Measurements from ENCODE around the gene CDC42.
A peak's percentile ranks its signal among the peaks of the same experiment; 100 is the strongest.

Gene CDC42

GRCh38 chr1:22039594-22040285 lies 12.8 kb upstream of the CDC42 start:
- Histone ChIP-seq H2BK15ac (replicated peaks; ENCODE audit: low read depth) (no peak overlapping the region), H3K4me2 (ENCODE audit: low read length) (no peak overlapping the region), H3K4me3 (ENCODE audit: low read length) (no peak overlapping the region), H4K5ac (ENCODE audit: low read length) (no peak overlapping the region), H3K79me1 (ENCODE audit: low read length) (no peaks in the 10 kb centered on the region), H3K27me3 (ENCODE audit: insufficient read depth, low read length, poor library complexity) (no peaks in the 10 kb centered on the region), H2BK5ac (ENCODE audit: low read length) (no peak overlapping the region), H3K9ac (ENCODE audit: low read length) (no peak overlapping the region), H3K23ac (ENCODE audit: low read length) (no peak overlapping the region), H3K36me3 (ENCODE audit: control insufficient read depth, insufficient read depth, low read length) (no peaks in the 10 kb centered on the region), H4K8ac (ENCODE audit: low read depth, low read length) (no peak overlapping the region), H3K4me1 (ENCODE audit: control insufficient read depth, low read depth, low read length) (peaks cover 2% of the 10 kb centered on the region), H3K79me2 (ENCODE audit: control insufficient read depth, insufficient read depth, low read length) (no peaks in the 10 kb centered on the region), H3K27ac (ENCODE audit: low read depth, low read length) (no peak overlapping the region), H3K56ac (ENCODE audit: low read length) (no peak overlapping the region), H3K18ac (ENCODE audit: low read length) (no peak overlapping the region), H2AK5ac (ENCODE audit: low read length) (no peak overlapping the region), H3K4ac (ENCODE audit: low read depth, low read length) (no peak overlapping the region), H2BK120ac (ENCODE audit: low read depth, low read length) (no peak overlapping the region)
- no CpG with 5 or more reads among the region's 6 CpGs for WGBS (ENCODE audit: extremely low coverage, insufficient coverage, low lambda C conversion rate)
- peak; percentile 77 for DNase-seq

- no peak overlapping the region for H4K8ac ChIP-seq (ENCODE audit: low read depth, low read length)
- H3K4me1 ChIP-seq (ENCODE audit: control insufficient read depth, low read depth, low read length), result peaks cover 2% of the 10 kb centered on the region
- H3K9ac ChIP-seq (ENCODE audit: low read length), result no peak overlapping the region
- no peaks in the 10 kb centered on the region for H3K27me3 ChIP-seq (ENCODE audit: insufficient read depth, low read length, poor library complexity)
- H3K27ac ChIP-seq (ENCODE audit: low read depth, low read length), result no peak overlapping the region
- H3K36me3 ChIP-seq (ENCODE audit: control insufficient read depth, insufficient read depth, low read length), result no peaks in the 10 kb centered on the region
- no peak overlapping the region for H3K4me2 ChIP-seq (ENCODE audit: low read length)
- no peaks in the 10 kb centered on the region for H3K79me1 ChIP-seq (ENCODE audit: low read length)
- DNase-seq, result no peak
- H3K18ac ChIP-seq (ENCODE audit: low read length), result no peak overlapping the region
- H3K23ac ChIP-seq (ENCODE audit: low read length), result no peak overlapping the region
- H2AK5ac ChIP-seq (ENCODE audit: low read length), result no peak overlapping the region
- no peak overlapping the region for H2BK15ac ChIP-seq (replicated peaks; ENCODE audit: low read depth)
- no peak overlapping the region for H3K56ac ChIP-seq (ENCODE audit: low read length)
- no peak overlapping the region for H4K5ac ChIP-seq (ENCODE audit: low read length)
- no peak overlapping the region for H3K4ac ChIP-seq (ENCODE audit: low read depth, low read length)
- WGBS (ENCODE audit: extremely low coverage, insufficient coverage, low lambda C conversion rate), result no CpG with 5 or more reads among the region's 5 CpGs
- no peak overlapping the region for H2BK120ac ChIP-seq (ENCODE audit: low read depth, low read length)
- no peaks in the 10 kb centered on the region for H3K79me2 ChIP-seq (ENCODE audit: control insufficient read depth, insufficient read depth, low read length)
- no peak overlapping the region for H3K4me3 ChIP-seq (ENCODE audit: low read length)
- no peak overlapping the region for H2BK5ac ChIP-seq (ENCODE audit: low read length)
These were observed 12.3 kb upstream of the CDC42 start for GRCh38 chr1:22040286-22040623.

- Histone ChIP-seq H3K4ac (ENCODE audit: low read depth, low read length) (no peak overlapping the region), H2AK5ac (ENCODE audit: low read length) (no peak overlapping the region), H3K9ac (ENCODE audit: low read length) (no peak overlapping the region), H3K4me1 (ENCODE audit: control insufficient read depth, low read depth, low read length) (peaks cover 2% of the 10 kb centered on the region), H3K27ac (ENCODE audit: low read depth, low read length) (no peak overlapping the region), H2BK5ac (ENCODE audit: low read length) (no peak overlapping the region), H3K79me1 (ENCODE audit: low read length) (no peaks in the 10 kb centered on the region), H4K5ac (ENCODE audit: low read length) (no peak overlapping the region), H3K23ac (ENCODE audit: low read length) (no peak overlapping the region), H3K27me3 (ENCODE audit: insufficient read depth, low read length, poor library complexity) (no peaks in the 10 kb centered on the region), H2BK120ac (ENCODE audit: low read depth, low read length) (no peak overlapping the region), H3K4me2 (ENCODE audit: low read length) (no peak overlapping the region), H3K4me3 (ENCODE audit: low read length) (no peak overlapping the region), H4K8ac (ENCODE audit: low read depth, low read length) (no peak overlapping the region), H3K18ac (ENCODE audit: low read length) (no peak overlapping the region), H3K56ac (ENCODE audit: low read length) (no peak overlapping the region), H3K79me2 (ENCODE audit: control insufficient read depth, insufficient read depth, low read length) (no peaks in the 10 kb centered on the region), H2BK15ac (replicated peaks; ENCODE audit: low read depth) (no peak overlapping the region), H3K36me3 (ENCODE audit: control insufficient read depth, insufficient read depth, low read length) (no peaks in the 10 kb centered on the region)
- DNase-seq, result no peak
- no CpG with 5 or more reads among the region's 1 CpG for WGBS (ENCODE audit: extremely low coverage, insufficient coverage, low lambda C conversion rate)
These were observed 11.0 kb upstream of the CDC42 start for GRCh38 chr1:22041505-22041904.

GRCh38 chr1:22043198-22043769 lies 9.2 kb upstream of the CDC42 start:
- no peak for DNase-seq
- no peak overlapping the region for H3K4ac ChIP-seq (ENCODE audit: low read depth, low read length)
- no peak overlapping the region for H3K56ac ChIP-seq (ENCODE audit: low read length)
- no peak overlapping the region for H2BK120ac ChIP-seq (ENCODE audit: low read depth, low read length)
- no peaks in the 10 kb centered on the region for H3K36me3 ChIP-seq (ENCODE audit: control insufficient read depth, insufficient read depth, low read length)
- no CpG with 5 or more reads among the region's 3 CpGs for WGBS (ENCODE audit: extremely low coverage, insufficient coverage, low lambda C conversion rate)
- H3K27me3 ChIP-seq (ENCODE audit: insufficient read depth, low read length, poor library complexity), result no peaks in the 10 kb centered on the region
- H3K79me1 ChIP-seq (ENCODE audit: low read length), result no peaks in the 10 kb centered on the region
- no peak overlapping the region for H2AK5ac ChIP-seq (ENCODE audit: low read length)
- H3K4me3 ChIP-seq (ENCODE audit: low read length), result no peak overlapping the region
- no peak overlapping the region for H3K27ac ChIP-seq (ENCODE audit: low read depth, low read length)
- no peak overlapping the region for H4K5ac ChIP-seq (ENCODE audit: low read length)
- H2BK5ac ChIP-seq (ENCODE audit: low read length), result no peak overlapping the region
- no peak overlapping the region for H2BK15ac ChIP-seq (replicated peaks; ENCODE audit: low read depth)
- H3K4me2 ChIP-seq (ENCODE audit: low read length), result no peak overlapping the region
- no peak overlapping the region for H3K23ac ChIP-seq (ENCODE audit: low read length)
- no peaks in the 10 kb centered on the region for H3K79me2 ChIP-seq (ENCODE audit: control insufficient read depth, insufficient read depth, low read length)
- H4K8ac ChIP-seq (ENCODE audit: low read depth, low read length), result no peak overlapping the region
- no peak overlapping the region for H3K18ac ChIP-seq (ENCODE audit: low read length)
- H3K9ac ChIP-seq (ENCODE audit: low read length), result no peak overlapping the region
- no peaks in the 10 kb centered on the region for H3K4me1 ChIP-seq (ENCODE audit: control insufficient read depth, low read depth, low read length)

- Histone ChIP-seq H3K4me2 (ENCODE audit: low read length) (no peak overlapping the region), H3K79me2 (ENCODE audit: control insufficient read depth, insufficient read depth, low read length) (no peaks in the 10 kb centered on the region), H3K18ac (ENCODE audit: low read length) (no peak overlapping the region), H3K27ac (ENCODE audit: low read depth, low read length) (no peak overlapping the region), H3K56ac (ENCODE audit: low read length) (no peak overlapping the region), H3K79me1 (ENCODE audit: low read length) (no peaks in the 10 kb centered on the region), H3K23ac (ENCODE audit: low read length) (no peak overlapping the region), H2BK5ac (ENCODE audit: low read length) (no peak overlapping the region), H3K4me3 (ENCODE audit: low read length) (no peak overlapping the region), H3K9ac (ENCODE audit: low read length) (no peak overlapping the region), H4K8ac (ENCODE audit: low read depth, low read length) (no peak overlapping the region), H3K36me3 (ENCODE audit: control insufficient read depth, insufficient read depth, low read length) (no peaks in the 10 kb centered on the region), H2AK5ac (ENCODE audit: low read length) (no peak overlapping the region), H3K27me3 (ENCODE audit: insufficient read depth, low read length, poor library complexity) (no peaks in the 10 kb centered on the region), H4K5ac (ENCODE audit: low read length) (no peak overlapping the region), H3K4ac (ENCODE audit: low read depth, low read length) (no peak overlapping the region), H2BK15ac (replicated peaks; ENCODE audit: low read depth) (no peak overlapping the region), H3K4me1 (ENCODE audit: control insufficient read depth, low read depth, low read length) (no peaks in the 10 kb centered on the region), H2BK120ac (ENCODE audit: low read depth, low read length) (no peak overlapping the region)
- no peak for DNase-seq
- WGBS (ENCODE audit: extremely low coverage, insufficient coverage, low lambda C conversion rate), result no CpG with 5 or more reads among the region's 3 CpGs
These were observed 7.7 kb upstream of the CDC42 start for GRCh38 chr1:22044690-22045420.
